Suprapubic skin (tissue), 4 donors: ENCODE measurements around the gene NSD1. TPM values are rescaled to one million over a fixed set of nuclear protein-coding genes. Genes with fewer than 3 reads are reported as not detected.

ENCODE experiments used
- DNase-seq, 2 donors: peaks; one replicate each; pipeline ENCODE4 v3.0.0-alpha.2; 2019; ENCODE audit warnings: low spot score in 2 of 2
- H3K27ac ChIP-seq: fragments of 200-600 bp; sonication (generic); one replicate; pipeline ENCODE4 v1.5.1; 2019
- H3K27me3 ChIP-seq: fragments of 200-600 bp; sonication (generic); one replicate; pipeline ENCODE4 v1.5.1; 2019
- H3K36me3 ChIP-seq: fragments of 200-600 bp; sonication (generic); one replicate; pipeline ENCODE4 v1.5.1; 2019
- H3K4me1 ChIP-seq: fragments of 200-600 bp; sonication (generic); one replicate; pipeline ENCODE4 v1.5.1; 2019
- H3K4me3 ChIP-seq: fragments of 200-600 bp; sonication (generic); one replicate; pipeline ENCODE4 v1.5.1; 2019; ENCODE audit warnings: mild to moderate bottlenecking
- H3K9me3 ChIP-seq: fragments of 200-600 bp; sonication (generic); one replicate; pipeline ENCODE4 v1.5.1; 2019
- EP300 ChIP-seq: sonication (generic); formaldehyde crosslinking; IDR thresholded peaks from one replicate; pipeline ENCODE4 v1.6.1; 2017; ENCODE audit warnings: antibody characterized with exemption
- POLR2A ChIP-seq, 2 donors: fragments of 450-650 bp; IDR thresholded peaks; one replicate each; pipeline ENCODE4 v1.6.1; 2017; ENCODE audit warnings: antibody characterized with exemption in 2 of 2, mild to moderate bottlenecking in 2 of 2, moderate library complexity in 2 of 2
- POLR2AphosphoS5 ChIP-seq, 3 donors: sonication (generic); formaldehyde crosslinking; IDR thresholded peaks; one replicate each; pipeline ENCODE4 v1.6.1; 2017; ENCODE audit warnings: antibody characterized with exemption in 3 of 3
- WGBS: methylation state at CpG from one replicate; pipeline ENCODE4 v1.1.5; 2018; 5-methylcytosine and 5-hydroxymethylcytosine counted together
- total RNA-seq, 4 donors: library from RNA; depleted of rRNA; stranded (reverse); fragments of >200 nt; gene quantifications; one replicate each; pipeline ENCODE4 v1.1.0, GENCODE V29; 2016
- TF ChIP-seq, protein P1 (sequence below), 2 donors: fragments of 200-600 bp in 1 of 2; fragments of 450-650 bp in 1 of 2; sonication (generic) in 1 of 2; IDR thresholded peaks; one replicate each; pipeline ENCODE4 v1.5.1; 2016 to 2019; ENCODE audit warnings: antibody characterized with exemption in 2 of 2, mild to moderate bottlenecking in 1 of 2, moderate library complexity in 1 of 2

NSD1 gene
- total RNA-seq, 4 donors from 2014 or later, result 36.0 to 67.9 (median 51.3) TPM

DNA sequence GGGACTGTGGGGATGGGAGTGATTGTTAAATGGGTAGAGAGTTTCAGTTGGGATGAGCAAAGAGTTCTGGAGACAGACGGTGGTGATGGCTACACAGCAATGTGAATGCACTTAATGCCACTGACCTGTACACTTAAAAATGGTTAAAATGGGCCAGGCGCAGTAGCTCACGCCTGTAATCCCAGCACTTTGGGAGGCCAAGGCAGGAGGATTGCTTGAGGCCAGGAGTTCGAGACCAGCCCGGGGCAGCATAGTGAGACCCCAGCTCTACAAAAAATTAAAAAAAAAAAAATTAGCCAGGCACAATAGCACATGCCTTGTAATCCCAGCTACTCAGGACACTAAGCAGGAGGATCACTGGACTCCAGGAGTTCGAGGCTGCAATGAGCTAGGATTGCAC lies 210.2 kb downstream of the NSD1 start:
- no peak for DNase-seq
- H3K27me3 ChIP-seq, result no peaks in the 10 kb centered on the region
- WGBS, result 92% methylated on average over 6 of the region's 6 CpGs
- TF ChIP-seq, protein P1, sequence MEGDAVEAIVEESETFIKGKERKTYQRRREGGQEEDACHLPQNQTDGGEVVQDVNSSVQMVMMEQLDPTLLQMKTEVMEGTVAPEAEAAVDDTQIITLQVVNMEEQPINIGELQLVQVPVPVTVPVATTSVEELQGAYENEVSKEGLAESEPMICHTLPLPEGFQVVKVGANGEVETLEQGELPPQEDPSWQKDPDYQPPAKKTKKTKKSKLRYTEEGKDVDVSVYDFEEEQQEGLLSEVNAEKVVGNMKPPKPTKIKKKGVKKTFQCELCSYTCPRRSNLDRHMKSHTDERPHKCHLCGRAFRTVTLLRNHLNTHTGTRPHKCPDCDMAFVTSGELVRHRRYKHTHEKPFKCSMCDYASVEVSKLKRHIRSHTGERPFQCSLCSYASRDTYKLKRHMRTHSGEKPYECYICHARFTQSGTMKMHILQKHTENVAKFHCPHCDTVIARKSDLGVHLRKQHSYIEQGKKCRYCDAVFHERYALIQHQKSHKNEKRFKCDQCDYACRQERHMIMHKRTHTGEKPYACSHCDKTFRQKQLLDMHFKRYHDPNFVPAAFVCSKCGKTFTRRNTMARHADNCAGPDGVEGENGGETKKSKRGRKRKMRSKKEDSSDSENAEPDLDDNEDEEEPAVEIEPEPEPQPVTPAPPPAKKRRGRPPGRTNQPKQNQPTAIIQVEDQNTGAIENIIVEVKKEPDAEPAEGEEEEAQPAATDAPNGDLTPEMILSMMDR (IDR thresholded peaks at IDR 0.05), result no peak
- TF ChIP-seq POLR2A (IDR thresholded peaks at IDR 0.05) (no peak), EP300 (no peak), POLR2AphosphoS5 (IDR thresholded peaks at IDR 0.05) (no peak)
- peaks cover 44% of the 10 kb centered on the region for H3K36me3 ChIP-seq
- no peaks in the 10 kb centered on the region for H3K9me3 ChIP-seq
- H3K27ac ChIP-seq, result no peak overlapping the region
- peaks cover 3% of the 10 kb centered on the region for H3K4me1 ChIP-seq
- no peak overlapping the region for H3K4me3 ChIP-seq

DNA sequence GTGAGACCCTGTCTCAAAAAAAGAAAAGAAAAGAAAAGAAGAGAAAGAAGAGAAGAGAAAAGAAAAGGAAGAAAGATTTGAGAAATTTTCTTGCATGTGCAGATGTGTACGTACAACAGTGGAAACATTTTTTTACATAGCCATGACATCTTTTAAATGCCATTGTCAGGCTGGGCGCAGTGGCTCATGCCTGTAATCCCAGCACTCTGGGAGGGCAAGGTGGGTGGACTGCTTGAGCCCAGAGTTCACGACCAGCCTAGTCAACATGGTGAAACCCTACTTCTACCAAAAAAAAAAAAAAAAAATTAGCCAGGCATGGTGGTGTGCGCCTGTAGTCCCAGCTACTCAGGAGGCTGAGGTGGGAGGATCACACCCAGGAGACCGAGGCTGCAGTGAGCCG lies 211.3 kb downstream of the NSD1 start:
- no peaks in the 10 kb centered on the region for H3K9me3 ChIP-seq
- WGBS, result 94% methylated on average over 6 of the region's 6 CpGs
- H3K27ac ChIP-seq, result no peak overlapping the region
- TF ChIP-seq, protein P1 (IDR thresholded peaks at IDR 0.05), result no peak
- TF ChIP-seq POLR2AphosphoS5 (IDR thresholded peaks at IDR 0.05) (no peak), EP300 (no peak), POLR2A (IDR thresholded peaks at IDR 0.05) (no peak)
- no peak overlapping the region for H3K4me3 ChIP-seq
- peaks cover 14% of the 10 kb centered on the region for H3K4me1 ChIP-seq
- no peak for DNase-seq
- peaks cover 41% of the 10 kb centered on the region for H3K36me3 ChIP-seq
- no peaks in the 10 kb centered on the region for H3K27me3 ChIP-seq

DNA sequence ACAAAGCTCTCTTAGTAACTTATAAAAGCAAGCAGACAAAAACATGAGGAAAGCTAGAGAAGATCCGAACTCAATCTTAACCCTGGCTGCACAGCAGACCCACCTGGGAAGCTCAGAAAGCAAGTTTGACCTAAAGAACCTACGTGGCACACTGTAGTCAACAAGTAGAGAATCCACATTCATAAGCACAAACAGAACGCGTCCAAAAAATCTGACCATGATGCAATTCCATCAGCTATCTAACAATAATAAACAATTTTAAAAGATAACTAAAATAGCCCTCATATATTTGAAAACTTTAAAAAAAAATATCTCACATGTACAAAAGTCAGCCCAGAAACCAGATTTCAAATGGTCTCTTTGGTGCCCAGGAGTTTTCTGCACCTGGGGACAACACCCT lies 213.2 kb downstream of the NSD1 start:
- WGBS, result 77% methylated on average over 4 of the region's 4 CpGs
- Histone ChIP-seq H3K4me1 (peaks cover 28% of the 10 kb centered on the region), H3K27me3 (no peaks in the 10 kb centered on the region), H3K4me3 (no peak overlapping the region), H3K9me3 (no peaks in the 10 kb centered on the region), H3K36me3 (peaks cover 31% of the 10 kb centered on the region), H3K27ac (no peak overlapping the region)
- no peak for DNase-seq
- TF ChIP-seq EP300 (no peak), POLR2AphosphoS5 (IDR thresholded peaks at IDR 0.05) (no peak), POLR2A (IDR thresholded peaks at IDR 0.05) (no peak)
- TF ChIP-seq, protein P1 (IDR thresholded peaks at IDR 0.05), result no peak

DNA sequence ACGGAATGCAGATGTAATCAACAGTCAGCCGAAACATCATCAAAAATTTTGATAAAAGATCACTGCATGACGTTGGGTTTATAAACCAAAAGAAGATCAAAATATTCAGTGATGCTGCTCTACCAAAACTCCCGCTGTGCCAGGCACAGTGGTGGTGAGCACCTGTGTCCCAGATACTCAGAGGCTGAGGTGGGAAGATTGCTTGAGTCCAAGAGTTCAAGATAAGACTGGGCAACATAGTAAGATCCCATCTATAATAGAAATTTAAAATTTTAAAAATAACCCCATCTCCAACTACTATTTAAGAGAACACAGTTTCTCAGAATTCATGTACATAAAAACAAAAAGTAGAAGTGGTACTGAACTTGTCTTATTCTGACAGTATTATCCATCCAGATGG lies 214.1 kb downstream of the NSD1 start:
- no peak for DNase-seq
- Histone ChIP-seq H3K27ac (no peak overlapping the region), H3K4me3 (no peak overlapping the region), H3K4me1 (peaks cover 32% of the 10 kb centered on the region), H3K27me3 (no peaks in the 10 kb centered on the region), H3K36me3 (peaks cover 25% of the 10 kb centered on the region), H3K9me3 (no peaks in the 10 kb centered on the region)
- 85% methylated on average over 4 of the region's 4 CpGs for WGBS
- TF ChIP-seq POLR2AphosphoS5 (IDR thresholded peaks at IDR 0.05), result no peak

DNA sequence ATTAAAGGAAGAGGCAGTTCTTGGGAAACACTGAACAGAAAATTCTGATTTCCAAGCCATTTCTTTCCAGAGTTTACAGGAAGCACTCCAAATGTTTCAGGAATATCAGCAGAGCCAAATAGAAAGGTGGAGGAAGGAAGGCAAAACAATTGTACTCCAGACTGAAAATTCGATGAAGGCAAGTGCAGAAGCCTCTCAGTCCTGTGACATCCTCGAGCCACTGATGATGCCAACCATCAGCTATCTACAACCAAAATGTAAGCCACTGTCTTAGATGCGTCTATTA lies 215.7 kb downstream of the NSD1 start:
- Histone ChIP-seq H3K27me3 (no peaks in the 10 kb centered on the region), H3K36me3 (peaks cover 14% of the 10 kb centered on the region), H3K4me3 (no peak overlapping the region), H3K27ac (no peak overlapping the region), H3K4me1 (peaks cover 32% of the 10 kb centered on the region), H3K9me3 (no peaks in the 10 kb centered on the region)
- 64% methylated on average over 3 of the region's 3 CpGs for WGBS
- no peak for DNase-seq
- no peak for TF ChIP-seq POLR2A (IDR thresholded peaks at IDR 0.05)
- TF ChIP-seq, protein P1 (IDR thresholded peaks at IDR 0.05), result no peak
- TF ChIP-seq POLR2AphosphoS5 (IDR thresholded peaks at IDR 0.05), result no peak
- TF ChIP-seq EP300, result no peak

DNA sequence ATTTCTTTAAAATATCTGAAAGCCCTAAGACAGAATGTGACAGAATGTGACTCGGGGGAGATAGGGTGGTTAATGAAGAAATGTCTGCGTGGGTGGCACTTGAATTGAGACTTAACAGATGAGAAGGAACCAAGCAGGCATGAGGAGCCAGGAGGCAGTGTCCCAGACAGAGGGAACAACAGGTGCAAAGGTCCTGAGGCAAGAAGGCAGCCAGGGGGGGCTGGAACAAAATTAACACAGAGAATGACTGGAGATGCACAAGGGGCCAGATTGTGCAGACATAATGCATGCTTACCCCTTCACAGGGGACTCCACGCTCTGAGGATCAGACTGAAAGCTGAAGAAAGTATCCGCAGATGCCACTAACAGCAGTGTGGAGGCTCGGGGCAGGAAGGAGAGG lies 216.2 kb downstream of the NSD1 start:
- WGBS, result 84% methylated on average over 5 of the region's 5 CpGs
- Histone ChIP-seq H3K4me3 (peak overlapping the region; percentile 94), H3K36me3 (peaks cover 14% of the 10 kb centered on the region), H3K9me3 (no peaks in the 10 kb centered on the region), H3K4me1 (peaks cover 32% of the 10 kb centered on the region), H3K27me3 (no peaks in the 10 kb centered on the region), H3K27ac (no peak overlapping the region)
- DNase-seq, result no peak
- TF ChIP-seq EP300, result no peak
- TF ChIP-seq, protein P1 (IDR thresholded peaks at IDR 0.05), result no peak
- no peak for TF ChIP-seq POLR2AphosphoS5 (IDR thresholded peaks at IDR 0.05)
- no peak for TF ChIP-seq POLR2A (IDR thresholded peaks at IDR 0.05)
